Lower leg skin (tissue), 4 donors: Measurements from ENCODE around the gene ASB13. TPM values are rescaled to one million over a fixed set of nuclear protein-coding genes. Genes with fewer than 3 reads are reported as not detected.

Experiments used
- DNase-seq, 2 donors: peaks; one replicate each; pipeline ENCODE4 v3.0.0-alpha.2; 2019; ENCODE audit warnings: low spot score in 2 of 2
- H3K4me3 ChIP-seq: fragments of 200-600 bp; sonication (generic); 2 replicates; pipeline ENCODE4 v1.5.1; 2017; ENCODE audit warnings: mild to moderate bottlenecking, low read depth; ENCODE audit not compliant: poor library complexity, severe bottlenecking
- CTCF ChIP-seq, 3 donors: fragments of 450-650 bp; IDR thresholded peaks; one replicate each; pipeline ENCODE4 v1.5.1; 2016; ENCODE audit warnings: antibody characterized with exemption in 3 of 3, mild to moderate bottlenecking in 3 of 3, moderate library complexity in 2 of 3
- POLR2A ChIP-seq, 2 donors: fragments of 450-650 bp; IDR thresholded peaks; one replicate each; pipeline ENCODE4 v1.6.1; 2016 to 2017; ENCODE audit warnings: antibody characterized with exemption in 2 of 2, mild to moderate bottlenecking in 1 of 2, moderate library complexity in 1 of 2
- WGBS, 2 donors: methylation state at CpG; one replicate each; pipeline ENCODE4 v1.1.5; 2018; 5-methylcytosine and 5-hydroxymethylcytosine counted together
- intact Hi-C: fragments of 100-400 bp; cut with DNase I; formaldehyde crosslinking; loops from one replicate; pipeline ENCODE4 v1.15.0; 2023; ENCODE audit warnings: low total_unique reads
- total RNA-seq, 4 donors: library from RNA; depleted of rRNA; stranded (reverse); fragments of >200 nt; gene quantifications; one replicate each; pipeline ENCODE4 v1.1.0, GENCODE V29; 2016

ASB13 gene
- total RNA-seq, 4 donors from 2014 or later, result 9.9 to 28.5 (median 18.4) TPM

- no peak for DNase-seq
- no peak overlapping the region for H3K4me3 ChIP-seq
- TF ChIP-seq CTCF (IDR thresholded peaks at IDR 0.05) (no peak), POLR2A (IDR thresholded peaks at IDR 0.05) (no peak)
- intact Hi-C loops, result no loop called here
- 75 to 79% methylated on average over 16 of the region's 16 CpGs for WGBS, 2 donors
Observed at GRCh38 chr10:5589661-5590511, 76.5 kb downstream of the ASB13 start.

GRCh38 chr10:5589011-5589660, 77.3 kb downstream of the ASB13 start:
- intact Hi-C loops, result no loop called here
- no peak overlapping the region for H3K4me3 ChIP-seq
- TF ChIP-seq POLR2A (IDR thresholded peaks at IDR 0.05) (no peak), CTCF (IDR thresholded peaks at IDR 0.05) (no peak)
- WGBS, 2 donors, result 64 to 83% methylated on average over 9 to 14 of the region's 14 CpGs
- DNase-seq, result no peak

Other genes starting within 250 kb of the ASB13 start
- 1,000 to 10,000 TPM; 5,202 to 6,742 (median 5,683) TPM for gene CALML5, start 167.0 kb downstream of the ASB13 start, total RNA-seq
- gene CALML3, start 141.6 kb downstream of the ASB13 start, total RNA-seq, result 100 to 1,000 TPM in 2 of 4 donors, 10 to 100 TPM in 2; 43.4 to 181 (median 90.7) TPM
- 10 to 100 TPM; 27.0 to 50.5 (median 35.4) TPM for gene TASOR2, start 18.2 kb upstream of the ASB13 start, total RNA-seq
- gene GDI2, start 146.8 kb upstream of the ASB13 start, total RNA-seq, result 100 to 1,000 TPM; 219 to 281 (median 241) TPM
- gene ANKRD16, start 223.3 kb upstream of the ASB13 start, total RNA-seq, result 10 to 100 TPM in 3 of 4 donors, 1 to 10 TPM in 1; 9.0 to 23.3 (median 16.6) TPM
- 100 to 1,000 TPM in 1 of 4 donors, 10 to 100 TPM in 3; 76.0 to 100 (median 92.2) TPM for gene FBH1, start 223.6 kb upstream of the ASB13 start, total RNA-seq